HG03175 (cell line): ENCODE results near the gene GNAI3.

Experiments used
- ATAC-seq: cut with Tn5 transposase; IDR thresholded peaks from one replicate; pipeline ENCODE4 v1.9.1; 2021; ENCODE audit warnings: mild to moderate bottlenecking, moderate library complexity; ENCODE audit not compliant: unreplicated experiment

GNAI3 gene

GRCh38 chr1:109634771-109635750 lies 86.6 kb downstream of the GNAI3 start:
- no peak for ATAC-seq

- no peak for ATAC-seq
These were observed 87.4 kb downstream of the GNAI3 start for GRCh38 chr1:109635862-109636200.

GRCh38 chr1:109636201-109636952 lies 88.0 kb downstream of the GNAI3 start:
- no peak for ATAC-seq

- no peak for ATAC-seq
These were observed 89.0 kb downstream of the GNAI3 start for GRCh38 chr1:109637446-109637845.

- no peak for ATAC-seq
These were observed 90.8 kb downstream of the GNAI3 start for GRCh38 chr1:109639063-109639840.

GRCh38 chr1:109639841-109640184 lies 91.4 kb downstream of the GNAI3 start:
- no peak for ATAC-seq

- ATAC-seq = peak; percentile 58
These were observed 92.0 kb downstream of the GNAI3 start for GRCh38 chr1:109640285-109640865.

- ATAC-seq = no peak
These were observed 92.8 kb downstream of the GNAI3 start for GRCh38 chr1:109641078-109641740.

GRCh38 chr1:109641861-109642260 lies 93.4 kb downstream of the GNAI3 start:
- no peak for ATAC-seq

GRCh38 chr1:109642626-109643025 lies 94.2 kb downstream of the GNAI3 start:
- no peak for ATAC-seq

GRCh38 chr1:109643385-109644230 lies 95.2 kb downstream of the GNAI3 start:
- peak; percentile 94 for ATAC-seq

- ATAC-seq = no peak
These were observed 96.3 kb downstream of the GNAI3 start for GRCh38 chr1:109644670-109645069.

GRCh38 chr1:109649491-109649914 lies 101.1 kb downstream of the GNAI3 start:
- no peak for ATAC-seq

GRCh38 chr1:109650609-109651008 lies 102.2 kb downstream of the GNAI3 start:
- ATAC-seq = no peak

GRCh38 chr1:109652402-109652801 lies 104.0 kb downstream of the GNAI3 start:
- no peak for ATAC-seq

- ATAC-seq = no peak
These were observed 104.9 kb downstream of the GNAI3 start for GRCh38 chr1:109653306-109653705.

GRCh38 chr1:109654519-109654918 lies 106.1 kb downstream of the GNAI3 start:
- no peak for ATAC-seq

GRCh38 chr1:109655615-109656519 lies 107.5 kb downstream of the GNAI3 start, which contains the start of gene GSTM4:
Gene GSTM4, plus strand, starts transcription at chr1:109656099. Its CDS starts 291 bp downstream, at chr1:109656390.
- peak; percentile 89 for ATAC-seq
